K562 (cell line): ENCODE measurements around the gene KLHL15. TPM values are rescaled to one million over a fixed set of nuclear protein-coding genes. Genes with fewer than 3 reads are reported as not detected.
A peak's percentile ranks its signal among the peaks of the same experiment; 100 is the strongest.

Source experiments
- ZNF121 ChIP-seq: sonication (generic); formaldehyde crosslinking; conservative IDR thresholded peaks from 2 replicates; pipeline ENCODE4 v1.8.0; 2022; ENCODE audit warnings: missing genetic modification reagents
- polyA plus RNA-seq, 8 experiments: library from polyadenylated mRNA; depleted of rRNA in 4 of 8; stranded (reverse) in 5 of 8; unstranded in 3 of 8; fragments of >200 nt; fragmentation: Nextera tagmentation in 2 of 8; fragmentation: Illumina TruSeq in 1 of 8; extraction: Ambion mirVana in 2 of 8; extraction: Trizol in 1 of 8; gene quantifications; 2 replicates each; pipeline versions ENCODE4 v1.2.1 to v1.2.3, GENCODE V29; 2011 to 2014; ENCODE audit warnings: inconsistent platforms in 1 of 8, missing spikeins in 1 of 8
- total RNA-seq, 7 experiments: library from RNA; depleted of rRNA in 6 of 7; stranded (reverse); fragments of >200 nt in 6 of 7; fragmentation: Illumina TruSeq in 2 of 7; extraction: Trizol in 2 of 7; gene quantifications; 2 replicates each; pipeline versions ENCODE4 v1.2.1 to v1.2.3, GENCODE V29; 2011 to 2021; ENCODE audit warnings: low replicate concordance in 1 of 7
- TF ChIP-seq, protein P1 (sequence below): fragments of 450-650 bp; IDR thresholded peaks from 2 replicates; pipeline ENCODE4 v1.6.1; 2016; ENCODE audit warnings: mild to moderate bottlenecking, moderate library complexity

Gene KLHL15
- total and polyA plus RNA-seq, 9 of the 15 experiments (the other 6 are each of a cell fraction or from before 2014, with no cell fraction given): 3.0 to 12.4 (median 7.6) TPM

DNA sequence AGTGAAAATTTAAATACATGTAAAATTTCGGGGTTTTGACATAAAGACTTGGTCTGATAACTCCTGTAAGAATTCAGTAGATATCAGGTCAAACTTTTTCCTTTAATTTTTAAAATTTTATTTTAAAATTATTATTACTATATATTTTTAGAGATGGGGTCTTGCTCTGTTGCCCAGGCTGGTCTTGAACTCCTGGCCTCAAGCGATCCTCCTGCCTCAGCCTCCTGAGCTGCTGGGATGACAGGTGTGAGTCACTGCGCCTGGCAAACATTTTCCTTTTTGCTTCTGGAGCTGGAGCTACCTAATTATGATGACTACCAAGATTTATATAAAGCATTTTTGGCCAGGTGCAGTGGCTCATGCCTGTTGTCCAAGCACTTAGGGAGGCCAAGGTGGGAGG is 37.3 kb downstream of the KLHL15 start (continued):
- TF ChIP-seq, protein P1, sequence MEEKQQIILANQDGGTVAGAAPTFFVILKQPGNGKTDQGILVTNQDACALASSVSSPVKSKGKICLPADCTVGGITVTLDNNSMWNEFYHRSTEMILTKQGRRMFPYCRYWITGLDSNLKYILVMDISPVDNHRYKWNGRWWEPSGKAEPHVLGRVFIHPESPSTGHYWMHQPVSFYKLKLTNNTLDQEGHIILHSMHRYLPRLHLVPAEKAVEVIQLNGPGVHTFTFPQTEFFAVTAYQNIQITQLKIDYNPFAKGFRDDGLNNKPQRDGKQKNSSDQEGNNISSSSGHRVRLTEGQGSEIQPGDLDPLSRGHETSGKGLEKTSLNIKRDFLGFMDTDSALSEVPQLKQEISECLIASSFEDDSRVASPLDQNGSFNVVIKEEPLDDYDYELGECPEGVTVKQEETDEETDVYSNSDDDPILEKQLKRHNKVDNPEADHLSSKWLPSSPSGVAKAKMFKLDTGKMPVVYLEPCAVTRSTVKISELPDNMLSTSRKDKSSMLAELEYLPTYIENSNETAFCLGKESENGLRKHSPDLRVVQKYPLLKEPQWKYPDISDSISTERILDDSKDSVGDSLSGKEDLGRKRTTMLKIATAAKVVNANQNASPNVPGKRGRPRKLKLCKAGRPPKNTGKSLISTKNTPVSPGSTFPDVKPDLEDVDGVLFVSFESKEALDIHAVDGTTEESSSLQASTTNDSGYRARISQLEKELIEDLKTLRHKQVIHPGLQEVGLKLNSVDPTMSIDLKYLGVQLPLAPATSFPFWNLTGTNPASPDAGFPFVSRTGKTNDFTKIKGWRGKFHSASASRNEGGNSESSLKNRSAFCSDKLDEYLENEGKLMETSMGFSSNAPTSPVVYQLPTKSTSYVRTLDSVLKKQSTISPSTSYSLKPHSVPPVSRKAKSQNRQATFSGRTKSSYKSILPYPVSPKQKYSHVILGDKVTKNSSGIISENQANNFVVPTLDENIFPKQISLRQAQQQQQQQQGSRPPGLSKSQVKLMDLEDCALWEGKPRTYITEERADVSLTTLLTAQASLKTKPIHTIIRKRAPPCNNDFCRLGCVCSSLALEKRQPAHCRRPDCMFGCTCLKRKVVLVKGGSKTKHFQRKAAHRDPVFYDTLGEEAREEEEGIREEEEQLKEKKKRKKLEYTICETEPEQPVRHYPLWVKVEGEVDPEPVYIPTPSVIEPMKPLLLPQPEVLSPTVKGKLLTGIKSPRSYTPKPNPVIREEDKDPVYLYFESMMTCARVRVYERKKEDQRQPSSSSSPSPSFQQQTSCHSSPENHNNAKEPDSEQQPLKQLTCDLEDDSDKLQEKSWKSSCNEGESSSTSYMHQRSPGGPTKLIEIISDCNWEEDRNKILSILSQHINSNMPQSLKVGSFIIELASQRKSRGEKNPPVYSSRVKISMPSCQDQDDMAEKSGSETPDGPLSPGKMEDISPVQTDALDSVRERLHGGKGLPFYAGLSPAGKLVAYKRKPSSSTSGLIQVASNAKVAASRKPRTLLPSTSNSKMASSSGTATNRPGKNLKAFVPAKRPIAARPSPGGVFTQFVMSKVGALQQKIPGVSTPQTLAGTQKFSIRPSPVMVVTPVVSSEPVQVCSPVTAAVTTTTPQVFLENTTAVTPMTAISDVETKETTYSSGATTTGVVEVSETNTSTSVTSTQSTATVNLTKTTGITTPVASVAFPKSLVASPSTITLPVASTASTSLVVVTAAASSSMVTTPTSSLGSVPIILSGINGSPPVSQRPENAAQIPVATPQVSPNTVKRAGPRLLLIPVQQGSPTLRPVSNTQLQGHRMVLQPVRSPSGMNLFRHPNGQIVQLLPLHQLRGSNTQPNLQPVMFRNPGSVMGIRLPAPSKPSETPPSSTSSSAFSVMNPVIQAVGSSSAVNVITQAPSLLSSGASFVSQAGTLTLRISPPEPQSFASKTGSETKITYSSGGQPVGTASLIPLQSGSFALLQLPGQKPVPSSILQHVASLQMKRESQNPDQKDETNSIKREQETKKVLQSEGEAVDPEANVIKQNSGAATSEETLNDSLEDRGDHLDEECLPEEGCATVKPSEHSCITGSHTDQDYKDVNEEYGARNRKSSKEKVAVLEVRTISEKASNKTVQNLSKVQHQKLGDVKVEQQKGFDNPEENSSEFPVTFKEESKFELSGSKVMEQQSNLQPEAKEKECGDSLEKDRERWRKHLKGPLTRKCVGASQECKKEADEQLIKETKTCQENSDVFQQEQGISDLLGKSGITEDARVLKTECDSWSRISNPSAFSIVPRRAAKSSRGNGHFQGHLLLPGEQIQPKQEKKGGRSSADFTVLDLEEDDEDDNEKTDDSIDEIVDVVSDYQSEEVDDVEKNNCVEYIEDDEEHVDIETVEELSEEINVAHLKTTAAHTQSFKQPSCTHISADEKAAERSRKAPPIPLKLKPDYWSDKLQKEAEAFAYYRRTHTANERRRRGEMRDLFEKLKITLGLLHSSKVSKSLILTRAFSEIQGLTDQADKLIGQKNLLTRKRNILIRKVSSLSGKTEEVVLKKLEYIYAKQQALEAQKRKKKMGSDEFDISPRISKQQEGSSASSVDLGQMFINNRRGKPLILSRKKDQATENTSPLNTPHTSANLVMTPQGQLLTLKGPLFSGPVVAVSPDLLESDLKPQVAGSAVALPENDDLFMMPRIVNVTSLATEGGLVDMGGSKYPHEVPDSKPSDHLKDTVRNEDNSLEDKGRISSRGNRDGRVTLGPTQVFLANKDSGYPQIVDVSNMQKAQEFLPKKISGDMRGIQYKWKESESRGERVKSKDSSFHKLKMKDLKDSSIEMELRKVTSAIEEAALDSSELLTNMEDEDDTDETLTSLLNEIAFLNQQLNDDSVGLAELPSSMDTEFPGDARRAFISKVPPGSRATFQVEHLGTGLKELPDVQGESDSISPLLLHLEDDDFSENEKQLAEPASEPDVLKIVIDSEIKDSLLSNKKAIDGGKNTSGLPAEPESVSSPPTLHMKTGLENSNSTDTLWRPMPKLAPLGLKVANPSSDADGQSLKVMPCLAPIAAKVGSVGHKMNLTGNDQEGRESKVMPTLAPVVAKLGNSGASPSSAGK: no peak
- peak; percentile 38; the same call in 1 of the 2 replicates for TF ChIP-seq ZNF121 (CRISPR knock-in tag)
